ENCODE results near the gene TMEM119. TPM values are rescaled to one million over a fixed set of nuclear protein-coding genes. Genes with fewer than 3 reads are reported as not detected.

Gene TMEM119
- total and polyA plus RNA-seq, 2 of the 13 experiments (the other 11 are each of a cell fraction or from before 2014, with no cell fraction given), result not detected

DNA sequence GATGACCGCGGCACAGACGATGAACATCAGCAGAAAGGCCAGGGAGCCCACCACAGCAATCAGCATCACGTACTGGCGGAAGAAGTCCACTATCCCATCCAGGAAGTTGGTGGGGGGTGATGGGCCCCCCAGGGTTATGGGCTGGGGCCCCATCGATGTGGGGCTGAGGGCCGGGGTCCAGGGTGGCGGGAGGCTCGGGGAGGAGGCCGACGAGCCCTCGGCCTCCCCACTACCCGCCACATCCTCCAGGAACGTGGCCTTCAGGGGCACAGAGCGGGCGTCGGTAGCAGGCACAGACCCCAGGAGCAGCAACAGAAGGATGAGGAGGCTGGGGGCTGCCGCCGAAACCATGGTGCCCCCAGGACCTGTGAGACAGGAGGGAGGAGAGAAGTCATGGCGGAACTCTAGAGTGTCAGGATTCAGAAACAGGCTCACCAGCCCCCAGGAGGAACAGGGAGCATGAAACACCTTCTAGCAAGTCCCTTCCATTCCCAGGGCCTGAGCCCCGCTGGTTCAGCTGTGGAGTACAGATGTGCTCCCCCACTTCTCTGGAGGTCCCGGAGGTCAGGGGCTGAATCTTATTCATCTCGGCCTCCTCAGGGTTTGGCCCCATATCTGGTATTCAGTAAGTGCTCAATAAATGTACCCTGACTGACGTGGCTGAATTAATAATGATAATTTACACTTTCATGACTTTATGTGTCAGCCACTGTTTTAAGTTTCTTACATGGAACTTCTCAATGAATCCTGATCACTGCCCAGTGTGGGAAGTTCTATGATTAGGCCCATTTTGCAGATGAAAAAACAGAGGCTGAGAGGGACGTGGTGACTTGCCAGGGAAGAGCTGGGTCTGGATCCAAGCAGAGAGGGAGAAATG lies 5.6 kb downstream of the TMEM119 start:
- WGBS (ENCODE audit: low lambda C conversion rate), result 72% methylated on average over 14 of the region's 25 CpGs
- FAIRE-seq (no peak), ATAC-seq (no peak), DNase-seq (ENCODE audit: low spot score) (no peak)
- peaks cover 10 to 48% of the 10 kb centered on the region in 2 experiments for H3K27me3 ChIP-seq (ENCODE audit: control insufficient read depth in 1 of 2, insufficient read depth in 2 of 2, low read length in 2 of 2)
- no peaks in the 10 kb centered on the region for H3K79me2 ChIP-seq (ENCODE audit: insufficient read depth, low read length)
- ChIA-PET CTCF (ENCODE audit: low intra/inter-chr PET ratio, low total read pairs) (no interaction called here), POLR2A (no interaction called here)
- TF ChIP-seq ADNP (CRISPR knock-in tag; IDR thresholded peaks at IDR 0.05) (no peak), ZKSCAN8 (CRISPR knock-in tag; IDR thresholded peaks at IDR 0.05; ENCODE audit: borderline replicate concordance) (0 out of 2 replicates have a peak, but pooled peaks have one; percentile 21), ZNF629 (CRISPR knock-in tag; conservative IDR thresholded peaks at IDR 0.05) (peak; percentile 88)
- BruUV-seq (replicated peaks), result no TSS peak
- no peak overlapping the region for H3K27ac ChIP-seq (ENCODE audit: extremely low read length, insufficient read depth, low read length)
- intact Hi-C loops (cut with micrococcal nuclease; ENCODE audit: unreplicated experiment), result no loop called here
- H2AFZ ChIP-seq (ENCODE audit: low read length), result no peak overlapping the region
- H3K36me3 ChIP-seq (replicated peaks in 1 of 2; ENCODE audit: control insufficient read depth in 1 of 2, insufficient read depth in 2 of 2, low read length in 2 of 2), result no peaks in the 10 kb centered on the region
- in situ Hi-C loops (cut with HindIII; ENCODE audit: extremely low pct_ligation_motif_present, low pct_unique_long_range_greater_than_20kb), result no loop called here
- H4K20me1 ChIP-seq (ENCODE audit: insufficient read depth, low read length), result no peaks in the 10 kb centered on the region
- 0 out of 2 replicates have a peak, but pooled peaks cover 8% of the 10 kb centered on the region for H3K4me1 ChIP-seq (ENCODE audit: insufficient read depth, low read length)
- H3K9me3 ChIP-seq (ENCODE audit: low read length), result no peaks in the 10 kb centered on the region
- no peak overlapping the region for H3K4me2 ChIP-seq (ENCODE audit: low read depth, low read length)
- H3K4me3 ChIP-seq (replicated peaks in 1 of 3; ENCODE audit: insufficient read depth in 1 of 3, low read depth in 2 of 3, low read length in 3 of 3), result no peak overlapping the region
- H3K9ac ChIP-seq (ENCODE audit: insufficient read depth, low read depth, low read length), result no peak overlapping the region

DNA sequence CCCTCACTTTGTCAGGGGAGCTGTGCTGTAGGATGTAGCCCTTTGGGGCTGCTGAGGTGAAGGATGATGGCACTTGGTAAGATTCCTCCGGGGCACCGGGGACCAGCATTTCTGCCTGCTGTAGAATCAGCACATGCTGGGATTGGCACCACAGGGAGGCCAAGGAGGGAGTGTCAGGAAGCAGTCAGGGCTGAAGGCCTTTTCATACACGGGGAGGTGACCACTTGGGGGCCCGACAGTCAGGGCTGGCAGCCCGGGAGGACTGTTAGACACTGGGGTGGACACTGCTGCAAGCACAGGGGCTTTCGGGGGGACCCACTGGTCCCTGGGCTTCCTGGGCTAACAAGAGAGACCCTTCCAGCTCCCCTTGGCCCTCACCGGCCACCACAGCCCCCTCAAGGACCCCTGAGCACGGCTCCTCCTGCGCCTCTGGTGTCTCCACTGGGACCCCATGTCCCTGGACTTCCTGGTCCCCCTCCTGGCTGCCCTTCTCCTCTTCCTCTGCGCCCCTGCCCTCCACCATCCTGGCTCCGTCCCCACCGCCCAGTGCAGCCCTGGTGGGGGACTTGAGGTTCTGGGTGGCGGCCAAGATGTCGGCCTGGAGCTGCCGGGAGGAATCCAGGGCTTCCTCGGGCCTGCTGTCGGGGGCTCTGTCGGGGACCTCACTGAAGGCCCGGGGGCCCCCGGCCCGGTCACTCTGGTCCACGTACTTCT lies 6.5 kb downstream of the TMEM119 start:
- in situ Hi-C loops (cut with HindIII; ENCODE audit: extremely low pct_ligation_motif_present, low pct_unique_long_range_greater_than_20kb), result no loop called here
- POLR2A ChIA-PET, result no interaction called here

More for the DNA sequence above, 6.5 kb downstream of the TMEM119 start:
- DNase-seq (ENCODE audit: low spot score) (no peak), FAIRE-seq (no peak), ATAC-seq (peak; percentile 16; the same call in 1 of the 3 replicates)
- 20% methylated on average over 7 of the region's 22 CpGs for WGBS (ENCODE audit: low lambda C conversion rate)
- Histone ChIP-seq H3K36me3 (replicated peaks in 1 of 2; ENCODE audit: control insufficient read depth in 1 of 2, insufficient read depth in 2 of 2, low read length in 2 of 2) (no peaks in the 10 kb centered on the region), H3K9ac (ENCODE audit: insufficient read depth, low read depth, low read length) (no peak overlapping the region), H3K27me3 (ENCODE audit: control insufficient read depth in 1 of 2, insufficient read depth in 2 of 2, low read length in 2 of 2) (peaks cover 9 to 40% of the 10 kb centered on the region in 2 experiments), H3K9me3 (ENCODE audit: low read length) (no peaks in the 10 kb centered on the region), H3K4me3 (replicated peaks in 1 of 3; ENCODE audit: insufficient read depth in 1 of 3, low read depth in 2 of 3, low read length in 3 of 3) (no peak overlapping the region), H3K4me2 (ENCODE audit: low read depth, low read length) (no peak overlapping the region), H3K4me1 (ENCODE audit: insufficient read depth, low read length) (0 out of 2 replicates have a peak, but pooled peaks cover 8% of the 10 kb centered on the region), H4K20me1 (ENCODE audit: insufficient read depth, low read length) (no peaks in the 10 kb centered on the region), H2AFZ (ENCODE audit: low read length) (no peak overlapping the region), H3K27ac (ENCODE audit: extremely low read length, insufficient read depth, low read length) (no peak overlapping the region), H3K79me2 (ENCODE audit: insufficient read depth, low read length) (no peaks in the 10 kb centered on the region)
- no TSS peak for BruUV-seq (replicated peaks)
- no peak for TF ChIP-seq ONECUT2 (CRISPR knock-in tag; IDR thresholded peaks at IDR 0.05)
- TF ChIP-seq, protein P1, sequence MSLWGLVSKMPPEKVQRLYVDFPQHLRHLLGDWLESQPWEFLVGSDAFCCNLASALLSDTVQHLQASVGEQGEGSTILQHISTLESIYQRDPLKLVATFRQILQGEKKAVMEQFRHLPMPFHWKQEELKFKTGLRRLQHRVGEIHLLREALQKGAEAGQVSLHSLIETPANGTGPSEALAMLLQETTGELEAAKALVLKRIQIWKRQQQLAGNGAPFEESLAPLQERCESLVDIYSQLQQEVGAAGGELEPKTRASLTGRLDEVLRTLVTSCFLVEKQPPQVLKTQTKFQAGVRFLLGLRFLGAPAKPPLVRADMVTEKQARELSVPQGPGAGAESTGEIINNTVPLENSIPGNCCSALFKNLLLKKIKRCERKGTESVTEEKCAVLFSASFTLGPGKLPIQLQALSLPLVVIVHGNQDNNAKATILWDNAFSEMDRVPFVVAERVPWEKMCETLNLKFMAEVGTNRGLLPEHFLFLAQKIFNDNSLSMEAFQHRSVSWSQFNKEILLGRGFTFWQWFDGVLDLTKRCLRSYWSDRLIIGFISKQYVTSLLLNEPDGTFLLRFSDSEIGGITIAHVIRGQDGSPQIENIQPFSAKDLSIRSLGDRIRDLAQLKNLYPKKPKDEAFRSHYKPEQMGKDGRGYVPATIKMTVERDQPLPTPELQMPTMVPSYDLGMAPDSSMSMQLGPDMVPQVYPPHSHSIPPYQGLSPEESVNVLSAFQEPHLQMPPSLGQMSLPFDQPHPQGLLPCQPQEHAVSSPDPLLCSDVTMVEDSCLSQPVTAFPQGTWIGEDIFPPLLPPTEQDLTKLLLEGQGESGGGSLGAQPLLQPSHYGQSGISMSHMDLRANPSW (CRISPR knock-in tag; IDR thresholded peaks at IDR 0.05; ENCODE audit: borderline replicate concordance), result no peak
- TF ChIP-seq, protein P2, sequence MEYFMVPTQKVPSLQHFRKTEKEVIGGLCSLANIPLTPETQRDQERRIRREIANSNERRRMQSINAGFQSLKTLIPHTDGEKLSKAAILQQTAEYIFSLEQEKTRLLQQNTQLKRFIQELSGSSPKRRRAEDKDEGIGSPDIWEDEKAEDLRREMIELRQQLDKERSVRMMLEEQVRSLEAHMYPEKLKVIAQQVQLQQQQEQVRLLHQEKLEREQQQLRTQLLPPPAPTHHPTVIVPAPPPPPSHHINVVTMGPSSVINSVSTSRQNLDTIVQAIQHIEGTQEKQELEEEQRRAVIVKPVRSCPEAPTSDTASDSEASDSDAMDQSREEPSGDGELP (IDR thresholded peaks at IDR 0.05; ENCODE audit: borderline replicate concordance, low read depth), result no peak
- no peak for TF ChIP-seq NFKBIZ (CRISPR knock-in tag; IDR thresholded peaks at IDR 0.05)
- no peak for TF ChIP-seq NFYC (CRISPR knock-in tag; IDR thresholded peaks at IDR 0.05)
- TF ChIP-seq ZFP1 (CRISPR knock-in tag; IDR thresholded peaks at IDR 0.05), result no peak
- no peak for TF ChIP-seq ZNF616 (CRISPR knock-in tag; IDR thresholded peaks at IDR 0.05; ENCODE audit: low read depth)
- CTCF ChIA-PET (ENCODE audit: low intra/inter-chr PET ratio, low total read pairs), result no interaction called here
- intact Hi-C loops (cut with micrococcal nuclease; ENCODE audit: unreplicated experiment), result no loop called here
